HUDEP-2 (cell line): ENCODE results near the gene UPF2.
"Not testable (repeated sequence)": the region's sequence is repeated elsewhere in the genome, so short reads cannot be mapped to it uniquely, and the experiment has no call there.

ENCODE experiments used
- DNase-seq, 76 experiments: peaks; one replicate each; lab custom pipeline; 2025; ENCODE audit not compliant: unreplicated experiment in 76 of 76; lab: John Stamatoyannopoulos, UW

Gene UPF2

DNA sequence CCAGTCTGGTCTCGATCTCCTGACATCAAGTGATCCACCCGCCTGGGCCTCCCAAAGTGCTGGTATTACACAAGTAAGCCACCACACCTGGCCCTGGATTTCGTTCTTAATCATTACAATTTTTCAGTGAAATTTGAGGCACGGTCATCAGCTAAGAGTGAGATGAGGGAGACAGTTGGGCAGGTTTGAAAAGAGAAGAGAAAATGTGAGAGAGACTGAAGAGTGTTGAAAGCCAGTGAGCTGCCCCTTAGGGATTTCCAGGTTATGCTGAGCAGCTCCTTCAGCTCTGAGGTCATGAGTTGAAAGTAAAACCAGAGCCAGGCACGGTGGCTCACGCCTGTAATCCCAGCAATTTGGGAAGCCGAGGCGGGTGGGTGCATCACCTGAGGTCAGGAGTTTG lies 5.9 kb upstream of the UPF2 start:
- DNase-seq: no peak

DNA sequence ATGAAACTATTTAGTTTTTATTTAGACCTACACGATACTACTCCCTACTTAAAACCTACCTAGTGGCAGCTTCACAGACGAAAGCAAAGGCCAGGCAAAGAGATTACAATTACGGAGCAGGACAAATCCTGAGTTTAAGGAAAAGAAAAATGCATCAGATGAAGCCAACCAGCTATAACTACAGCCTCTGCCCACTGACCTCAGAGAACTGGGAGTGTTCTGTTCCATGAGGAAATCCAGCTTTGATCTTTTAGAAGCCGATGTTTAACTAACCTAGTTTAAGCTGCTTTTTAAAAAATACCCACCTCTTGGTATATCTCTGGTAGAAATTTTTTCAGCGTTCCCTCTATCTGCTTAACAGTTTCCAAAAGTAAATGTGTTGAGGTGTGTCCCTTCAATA lies 3.0 kb upstream of the UPF2 start:
- no peak for DNase-seq

DNA sequence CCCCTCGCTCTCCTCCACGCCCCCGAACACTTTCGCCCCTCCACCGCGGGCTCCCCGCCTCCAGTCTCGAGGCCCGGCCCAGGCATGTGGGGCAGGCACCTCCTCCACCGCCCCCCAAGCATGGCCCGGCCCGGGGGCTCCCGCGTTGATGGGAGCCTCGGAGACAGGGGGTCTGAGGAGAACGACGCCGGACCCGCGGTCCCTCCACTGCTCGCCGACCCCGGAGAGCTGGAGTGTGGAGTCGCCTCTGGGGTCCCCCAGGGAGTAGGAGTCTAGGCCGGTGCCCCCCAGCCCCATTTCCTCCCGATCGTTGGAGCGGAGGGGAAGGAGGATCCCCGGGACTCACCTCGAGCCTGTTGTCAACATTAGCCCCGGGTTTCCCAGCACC lies 206 bp downstream of the UPF2 start:
- peak in 15 of 76 experiments; percentile 12 to 48 (median 27) for DNase-seq

GRCh38 chr10:12041766-12042408 lies 722 bp downstream of the UPF2 start:
- peak in 41 of 76 experiments; percentile 5 to 48 (median 20) for DNase-seq

DNA sequence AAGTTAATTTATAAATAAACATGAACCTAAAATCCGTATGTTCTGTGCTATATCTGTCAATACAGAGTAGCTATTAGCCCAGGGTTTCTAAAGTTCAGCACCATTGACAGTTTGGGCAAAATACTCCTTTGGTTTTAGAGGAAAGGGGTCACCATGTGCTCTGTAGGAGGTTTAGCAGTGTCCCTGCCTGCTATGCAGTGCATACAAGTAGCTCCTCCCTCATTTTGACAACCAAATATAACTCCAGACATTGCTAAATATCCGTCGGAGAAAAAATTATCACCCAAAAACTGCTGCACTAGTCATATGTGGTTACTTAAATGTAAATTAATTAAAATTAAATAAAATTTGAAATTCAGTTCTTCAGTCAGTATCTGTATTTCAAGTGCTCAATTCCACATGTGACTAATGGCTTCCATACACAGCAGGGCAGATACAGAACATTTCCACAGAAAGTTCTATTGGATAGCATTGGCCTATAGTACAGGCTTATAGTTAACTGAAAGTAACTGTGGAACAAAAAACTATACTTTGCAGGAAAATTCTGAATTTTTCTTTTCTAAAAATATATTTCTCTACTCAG lies 6.4 kb downstream of the UPF2 start:
- peak in 1 of 76 experiments; percentile 4 for DNase-seq

GRCh38 chr10:12031404-12031803 lies 11.2 kb downstream of the UPF2 start:
- no peak for DNase-seq

DNA sequence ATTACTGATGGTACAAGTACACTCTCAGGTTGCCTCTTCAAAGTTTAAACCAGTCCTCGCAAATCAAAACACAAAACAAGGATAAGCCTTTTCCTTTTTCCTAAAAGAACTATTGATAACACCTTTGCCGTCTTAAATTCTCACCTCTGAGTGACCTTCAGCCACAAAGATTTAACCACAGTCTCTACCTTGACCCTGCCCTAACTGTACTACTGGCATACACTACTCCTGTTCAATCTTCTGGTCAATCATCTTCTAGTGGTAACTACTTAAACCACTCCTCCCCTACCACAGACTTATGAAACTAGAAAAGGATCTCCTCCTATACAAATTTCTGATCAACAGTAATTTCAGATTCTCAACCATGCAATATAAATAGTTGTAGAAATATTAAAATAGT lies 15.1 kb downstream of the UPF2 start:
- DNase-seq: no peak

DNA sequence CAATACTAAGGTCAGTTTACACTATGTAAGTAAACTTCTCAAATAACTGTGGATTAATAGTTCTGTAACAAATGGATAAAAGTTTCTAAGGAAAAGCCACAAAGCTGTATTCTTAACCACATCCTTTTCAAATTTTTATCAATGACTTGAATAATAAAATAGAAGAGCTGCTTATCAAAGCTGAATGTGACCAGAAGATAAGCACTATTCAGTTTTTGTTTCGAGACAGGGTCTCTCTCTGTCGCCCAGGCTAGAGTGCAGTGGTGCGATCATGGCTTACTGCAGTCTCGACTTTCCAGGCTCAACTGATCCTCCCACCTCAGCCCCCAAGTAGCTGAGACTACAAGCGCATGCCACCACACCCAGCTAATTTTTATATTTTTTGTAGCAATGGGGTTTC lies 17.0 kb downstream of the UPF2 start:
- DNase-seq: peak in 20 of 76 experiments; percentile 1 to 50 (median 14)

GRCh38 chr10:12022580-12023257 lies 19.9 kb downstream of the UPF2 start:
- no peak for DNase-seq

DNA sequence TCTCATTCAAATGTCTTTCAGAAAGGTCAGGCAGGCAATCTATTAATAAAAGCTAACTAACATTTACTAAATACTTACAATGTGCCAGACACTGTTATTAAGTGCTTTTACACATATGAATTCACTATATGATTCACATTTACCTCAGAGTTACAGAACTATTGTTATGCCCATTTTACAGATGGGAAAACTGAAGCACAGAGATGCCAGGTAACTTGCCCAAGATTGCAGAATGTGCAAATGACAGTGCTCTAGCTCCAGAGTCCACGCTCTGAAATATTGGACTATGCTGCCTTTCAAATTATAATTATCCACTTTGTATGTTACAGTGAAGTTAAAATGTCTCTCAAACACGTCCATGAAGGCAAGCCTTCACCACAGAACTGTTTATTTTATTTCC lies 22.0 kb downstream of the UPF2 start:
- no peak for DNase-seq

DNA sequence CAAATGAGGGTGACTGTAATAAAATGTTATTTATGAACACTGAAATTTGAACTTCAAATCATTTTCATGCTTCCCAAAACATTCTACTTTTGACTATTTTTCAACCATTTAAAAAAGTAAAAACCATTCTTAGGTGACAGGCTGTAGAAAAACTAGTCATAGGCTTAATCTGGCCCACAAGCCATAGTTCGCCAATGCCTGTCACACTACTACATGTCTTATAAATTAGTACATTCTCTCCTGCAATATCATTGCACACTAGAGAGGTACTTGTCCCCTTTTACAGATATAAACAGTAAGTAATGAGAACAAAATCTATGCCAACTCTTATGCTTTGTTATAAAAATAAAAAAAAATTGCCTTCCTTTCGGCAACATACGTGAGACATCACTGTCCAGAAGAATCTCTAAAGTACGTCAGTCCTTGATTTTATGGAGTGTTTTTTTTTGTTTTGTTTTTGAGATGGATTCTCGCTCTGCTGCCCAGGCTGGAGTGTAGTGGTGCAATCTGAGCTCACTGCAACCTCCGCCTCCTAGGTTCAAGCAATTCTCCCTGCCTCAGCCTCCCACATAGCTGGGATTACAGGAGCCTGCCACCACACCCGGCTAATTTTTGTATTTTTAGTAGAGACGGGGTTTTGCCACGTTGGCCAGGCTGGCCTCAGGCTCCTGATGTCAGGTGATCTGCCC lies 23.2 kb downstream of the UPF2 start:
- DNase-seq: no peak

DNA sequence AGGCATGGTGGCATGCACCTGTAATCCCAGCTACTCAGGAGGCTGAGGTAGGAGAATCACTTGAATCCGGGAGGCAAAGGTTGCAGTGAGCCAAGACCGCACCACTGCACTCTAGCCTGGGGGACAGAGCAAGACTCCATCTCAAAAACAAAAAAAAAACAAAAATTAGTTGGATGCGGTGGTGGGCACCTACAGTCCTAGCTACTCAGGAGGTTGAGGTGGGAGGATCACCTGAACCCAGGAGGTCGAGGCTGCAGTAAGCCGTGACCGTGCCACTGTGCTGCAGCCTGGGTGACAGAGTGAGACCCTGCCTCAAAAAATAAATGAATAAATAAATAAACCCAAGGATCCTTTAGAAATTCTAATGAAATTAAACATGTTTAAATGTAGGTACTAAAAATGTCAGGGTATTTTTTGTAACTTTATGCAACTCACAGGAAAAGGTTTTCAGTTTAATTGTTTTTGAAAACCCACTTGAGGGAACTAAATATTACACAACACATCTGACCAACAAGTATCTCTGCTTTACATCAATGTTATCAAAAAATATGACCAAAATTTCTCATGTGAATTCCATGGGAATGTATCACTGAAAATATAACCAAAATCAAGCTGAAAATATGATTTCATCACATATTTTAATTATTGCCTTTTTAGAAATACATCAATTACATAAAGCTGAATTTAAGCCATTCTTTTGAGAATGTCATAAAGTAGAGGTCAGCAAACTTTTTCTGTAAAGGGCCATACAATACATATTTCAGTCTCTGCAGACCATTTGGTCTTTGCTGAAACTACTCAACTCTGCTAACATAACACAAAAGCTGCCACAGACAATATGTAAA lies 23.9 kb downstream of the UPF2 start:
- DNase-seq: no peak

DNA sequence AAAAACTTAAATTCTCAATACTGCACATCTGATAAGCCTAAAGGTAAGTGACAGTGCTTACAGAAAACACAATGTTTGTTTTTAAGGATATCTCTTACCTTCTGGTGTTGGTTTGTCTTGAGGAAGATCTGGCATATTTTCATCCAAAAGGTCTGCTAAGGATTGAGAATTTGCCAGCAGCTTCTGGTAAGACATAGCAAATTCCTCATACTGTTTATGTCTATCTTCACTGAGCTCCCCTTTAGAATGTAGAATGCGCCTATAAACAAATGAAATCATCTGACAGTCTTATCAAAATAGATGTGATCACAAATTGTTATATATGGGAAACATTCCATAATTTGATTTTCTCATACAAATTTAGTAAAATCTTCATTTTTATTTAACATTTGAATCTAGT lies 28.7 kb downstream of the UPF2 start:
- no peak for DNase-seq

GRCh38 chr10:12013391-12013790 lies 29.2 kb downstream of the UPF2 start:
- not testable (repeated sequence) for DNase-seq

- DNase-seq: no peak
These were observed 32.3 kb downstream of the UPF2 start for GRCh38 chr10:12010353-12010752.

- DNase-seq: not testable (repeated sequence)
These were observed 33.8 kb downstream of the UPF2 start for GRCh38 chr10:12008842-12009241.

- DNase-seq: no peak
These were observed 35.9 kb downstream of the UPF2 start for GRCh38 chr10:12006671-12007070.

DNA sequence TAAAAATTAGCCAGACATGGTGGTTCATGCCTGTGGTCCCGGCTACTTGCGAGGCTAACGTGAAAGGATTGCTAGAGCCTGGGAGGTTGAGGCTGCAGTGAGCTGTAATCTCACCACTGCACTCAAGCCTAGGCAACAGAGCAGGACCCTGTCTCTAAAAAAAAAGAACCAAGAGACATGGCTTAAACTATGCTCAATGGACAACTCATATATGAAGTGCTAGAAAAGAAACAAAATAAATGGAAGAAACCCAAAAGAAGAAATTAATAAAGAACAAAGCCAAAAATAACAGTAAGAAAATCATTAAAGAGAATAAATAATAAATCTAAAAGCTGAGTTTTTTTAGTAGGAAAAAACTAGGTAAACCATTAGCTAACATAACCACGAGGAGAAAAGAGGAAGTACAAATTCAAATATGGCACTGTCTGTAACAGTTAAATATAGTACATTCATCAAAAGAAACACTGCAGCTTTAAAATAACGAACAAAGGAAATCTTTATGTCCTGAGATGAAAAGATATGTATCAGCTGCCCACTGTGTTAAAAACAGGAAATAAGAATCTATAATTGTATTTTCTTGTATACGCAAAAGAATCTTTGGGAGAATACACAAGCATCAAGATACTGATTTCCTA lies 48.7 kb downstream of the UPF2 start:
- DNase-seq: no peak

DNA sequence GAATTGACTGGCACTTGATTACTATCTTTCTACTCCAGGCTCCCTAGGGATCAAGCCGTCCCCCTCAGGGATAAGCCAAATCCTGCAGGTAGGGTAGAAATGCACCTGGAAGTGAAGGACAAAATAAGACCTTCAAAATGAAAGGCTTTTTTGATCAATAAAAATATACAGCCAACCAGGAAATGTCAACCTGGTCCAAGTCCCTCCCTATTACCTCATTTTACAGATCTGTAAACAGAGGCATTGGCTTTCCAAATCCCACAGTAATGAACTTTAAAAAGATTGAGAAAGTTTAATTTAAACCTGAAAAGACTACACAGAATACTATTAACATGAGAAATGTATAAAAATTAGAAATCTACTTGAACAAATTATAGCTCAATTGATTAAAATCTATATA lies 53.7 kb downstream of the UPF2 start:
- DNase-seq: no peak

GRCh38 chr10:11986593-11987216 lies 55.9 kb downstream of the UPF2 start:
- peak in 67 of 76 experiments; percentile 3 to 78 (median 54) for DNase-seq
